ENCODE measurements around the gene SLC22A7. TPM values are rescaled to one million over a fixed set of nuclear protein-coding genes. Genes with fewer than 3 reads are reported as not detected.
"Not testable (repeated sequence)": the region's sequence is repeated elsewhere in the genome, so short reads cannot be mapped to it uniquely, and the experiment has no call there.

Gene SLC22A7
- total RNA-seq, 1 experiment from 2014 or later = not detected

- peak; percentile 57 for DNase-seq (ENCODE audit: low read depth)
Observed at GRCh38 chr6:43334466-43335095, 36.5 kb downstream of the SLC22A7 start.

- no peak for DNase-seq (ENCODE audit: low read depth)
Observed at GRCh38 chr6:43335469-43335868, 37.4 kb downstream of the SLC22A7 start.

GRCh38 chr6:43336382-43336781 is 38.3 kb downstream of the SLC22A7 start:
- no peak for DNase-seq (ENCODE audit: low read depth)

- DNase-seq (ENCODE audit: low read depth) = no peak
Observed at GRCh38 chr6:43338243-43338642, 40.2 kb downstream of the SLC22A7 start.

GRCh38 chr6:43339168-43339567 is 41.1 kb downstream of the SLC22A7 start:
- no peak for DNase-seq (ENCODE audit: low read depth)

GRCh38 chr6:43346243-43346642 is 48.2 kb downstream of the SLC22A7 start:
- DNase-seq (ENCODE audit: low read depth) = not testable (repeated sequence)

- DNase-seq (ENCODE audit: low read depth) = no peak
Observed at GRCh38 chr6:43347021-43347420, 49.0 kb downstream of the SLC22A7 start.

- DNase-seq (ENCODE audit: low read depth) = no peak
Observed at GRCh38 chr6:43347444-43347843, 49.4 kb downstream of the SLC22A7 start.

GRCh38 chr6:43351951-43352350 is 53.9 kb downstream of the SLC22A7 start:
- DNase-seq (ENCODE audit: low read depth) = not testable (repeated sequence)

Small RNA genes within 50 kb of the gene (small RNA-seq; reads per million reads assigned to genes)
- not detected for gene RPL12P47

Other genes with a start within 250 kb of the SLC22A7 start
- gene CUL7, start 244.4 kb upstream of the SLC22A7 start, total RNA-seq (2014; rRNA removed; shearing (Covaris generic)) = 19.4 and 19.6 TPM in 2 replicates
- gene MRPL2, start 238.8 kb upstream of the SLC22A7 start, total RNA-seq (2014; rRNA removed; shearing (Covaris generic)) = 32.5 and 54.0 TPM in 2 replicates
- gene KLC4, start 238.6 kb upstream of the SLC22A7 start, total RNA-seq (2014; rRNA removed; shearing (Covaris generic)) = 9.4 and 10.7 TPM in 2 replicates
- 35.8 and 38.2 TPM in 2 replicates for gene PTK7, start 221.9 kb upstream of the SLC22A7 start, total RNA-seq (2014; rRNA removed; shearing (Covaris generic))
- gene SRF, start 127.0 kb upstream of the SLC22A7 start, total RNA-seq (2014; rRNA removed; shearing (Covaris generic)) = 32.8 and 35.5 TPM in 2 replicates
- gene CUL9, start 116.1 kb upstream of the SLC22A7 start, total RNA-seq (2014; rRNA removed; shearing (Covaris generic)) = 15.2 and 22.1 TPM in 2 replicates
- 92.6 and 123 TPM in 2 replicates for gene DNPH1, start 68.8 kb upstream of the SLC22A7 start, total RNA-seq (2014; rRNA removed; shearing (Covaris generic))
- 0.06 TPM in 1 of 2 replicates, not detected in the other for gene TTBK1, start 54.8 kb upstream of the SLC22A7 start, total RNA-seq (2014; rRNA removed; shearing (Covaris generic))
- gene CRIP3, start 10.6 kb downstream of the SLC22A7 start, total RNA-seq (2014; rRNA removed; shearing (Covaris generic)) = not detected in 2 replicates
- gene ZNF318, start 71.4 kb downstream of the SLC22A7 start, total RNA-seq (2014; rRNA removed; shearing (Covaris generic)) = 4.8 and 6.4 TPM in 2 replicates
- 8.4 and 11.7 TPM in 2 replicates for gene ABCC10, start 129.3 kb downstream of the SLC22A7 start, total RNA-seq (2014; rRNA removed; shearing (Covaris generic))
- gene DLK2, start 157.3 kb downstream of the SLC22A7 start, total RNA-seq (2014; rRNA removed; shearing (Covaris generic)) = 3.8 and 4.2 TPM in 2 replicates
- gene TJAP1, start 179.3 kb downstream of the SLC22A7 start, total RNA-seq (2014; rRNA removed; shearing (Covaris generic)) = 19.4 and 21.3 TPM in 2 replicates
- gene LRRC73, start 212.1 kb downstream of the SLC22A7 start, total RNA-seq (2014; rRNA removed; shearing (Covaris generic)) = 0.07 and 0.77 TPM in 2 replicates
- gene YIPF3, start 218.7 kb downstream of the SLC22A7 start, total RNA-seq (2014; rRNA removed; shearing (Covaris generic)) = 94.2 and 100 TPM in 2 replicates
- 56.6 and 59.3 TPM in 2 replicates for gene POLR1C, start 218.8 kb downstream of the SLC22A7 start, total RNA-seq (2014; rRNA removed; shearing (Covaris generic))